NCI-H1694 treated with DMSO at 0.1 percent for 48 hours (cell line): ENCODE measurements around the gene ELOVL5.
"Not testable (repeated sequence)": the region's sequence is repeated elsewhere in the genome, so short reads cannot be mapped to it uniquely, and the experiment has no call there.

Experiments
- DNase-seq: peaks from one replicate; lab custom pipeline; 2025; lab: John Stamatoyannopoulos, UW

The ELOVL5 gene

GRCh38 chr6:53328375-53328774, 20.4 kb downstream of the ELOVL5 start:
- no peak for DNase-seq

GRCh38 chr6:53327017-53327395, 21.7 kb downstream of the ELOVL5 start:
- no peak for DNase-seq

GRCh38 chr6:53326372-53327016, 22.3 kb downstream of the ELOVL5 start:
- no peak for DNase-seq

- DNase-seq: no peak
Measured at GRCh38 chr6:53325785-53326184, 23.0 kb downstream of the ELOVL5 start.

- no peak for DNase-seq
Measured at GRCh38 chr6:53322188-53323029, 26.3 kb downstream of the ELOVL5 start.

GRCh38 chr6:53321701-53322100, 27.0 kb downstream of the ELOVL5 start:
- no peak for DNase-seq

GRCh38 chr6:53320964-53321363, 27.8 kb downstream of the ELOVL5 start:
- DNase-seq: no peak

DNA sequence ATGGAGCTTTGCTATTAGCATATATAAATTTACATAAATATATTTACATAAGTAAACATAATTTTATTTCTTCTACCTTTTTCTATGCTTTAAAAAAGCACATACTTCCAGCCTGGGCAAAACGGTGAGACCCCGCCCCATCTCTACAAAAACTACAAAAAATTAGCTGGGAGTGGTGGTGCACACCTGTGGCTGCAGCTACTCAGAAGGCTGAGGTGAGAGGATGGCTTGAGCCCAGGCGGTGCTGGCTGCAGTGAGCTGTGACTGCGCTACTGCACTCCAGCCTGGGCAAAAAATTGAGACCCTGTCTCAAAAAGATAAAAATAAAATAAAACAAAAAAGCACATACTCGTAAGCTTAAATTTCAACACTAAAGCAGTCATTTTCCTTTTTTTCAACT, 30.3 kb downstream of the ELOVL5 start:
- no peak for DNase-seq

DNA sequence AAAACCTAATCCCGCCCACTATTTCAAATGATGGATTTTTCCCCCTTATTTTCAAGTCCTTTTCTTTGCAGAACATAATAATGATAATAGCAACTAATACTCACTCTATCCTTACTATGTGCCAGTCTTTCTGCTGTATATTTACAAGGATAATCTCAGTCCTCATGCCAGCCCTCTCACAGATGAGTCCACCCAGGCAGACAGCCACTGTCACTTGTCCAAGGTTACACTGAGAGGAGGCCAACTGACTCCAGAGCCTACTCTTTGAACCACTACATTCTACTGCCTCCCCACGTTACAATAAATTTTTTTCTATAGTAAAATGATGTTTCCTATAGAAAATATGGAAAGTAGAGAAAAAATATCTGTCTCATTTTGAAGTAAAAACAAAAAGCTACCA, 30.9 kb downstream of the ELOVL5 start:
- no peak for DNase-seq

DNA sequence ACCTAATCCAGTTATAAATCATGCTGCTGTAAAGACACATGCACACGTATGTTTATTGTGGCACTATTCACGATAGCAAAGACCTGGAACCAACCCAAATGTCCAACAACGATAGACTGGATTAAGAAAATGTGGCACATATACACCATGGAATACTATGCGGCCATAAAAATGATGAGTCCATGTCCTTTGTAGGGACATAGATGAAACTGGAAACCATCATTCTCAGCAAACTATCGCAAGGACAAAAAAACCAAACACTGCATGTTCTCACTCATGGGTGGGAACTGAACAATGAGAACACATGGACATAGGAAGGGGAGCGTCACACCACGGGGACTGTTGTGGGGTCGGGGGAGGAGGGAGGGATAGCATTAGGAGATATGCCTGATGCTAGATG, 31.5 kb downstream of the ELOVL5 start:
- DNase-seq: not testable (repeated sequence)

DNA sequence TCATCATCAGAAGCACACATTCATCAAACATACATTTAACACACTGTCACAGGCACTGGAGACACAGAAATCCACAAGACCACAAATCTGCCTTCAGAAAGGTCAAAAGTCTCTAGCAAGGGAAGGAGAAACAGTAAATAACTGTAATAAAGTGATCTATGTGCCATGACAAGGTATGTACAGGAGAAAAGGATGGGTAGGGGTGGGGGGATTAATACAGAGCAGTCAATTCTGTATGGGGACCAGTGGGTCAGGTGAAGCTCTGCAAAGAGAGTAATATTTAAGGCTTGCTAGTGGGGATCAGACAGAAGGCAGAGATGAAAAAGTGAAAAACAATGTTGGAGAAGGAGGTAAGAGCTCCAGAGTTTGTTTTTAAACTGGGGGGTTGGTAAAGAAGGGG, 32.6 kb downstream of the ELOVL5 start:
- DNase-seq: no peak

GRCh38 chr6:53315086-53315724, 33.5 kb downstream of the ELOVL5 start:
- DNase-seq: no peak

DNA sequence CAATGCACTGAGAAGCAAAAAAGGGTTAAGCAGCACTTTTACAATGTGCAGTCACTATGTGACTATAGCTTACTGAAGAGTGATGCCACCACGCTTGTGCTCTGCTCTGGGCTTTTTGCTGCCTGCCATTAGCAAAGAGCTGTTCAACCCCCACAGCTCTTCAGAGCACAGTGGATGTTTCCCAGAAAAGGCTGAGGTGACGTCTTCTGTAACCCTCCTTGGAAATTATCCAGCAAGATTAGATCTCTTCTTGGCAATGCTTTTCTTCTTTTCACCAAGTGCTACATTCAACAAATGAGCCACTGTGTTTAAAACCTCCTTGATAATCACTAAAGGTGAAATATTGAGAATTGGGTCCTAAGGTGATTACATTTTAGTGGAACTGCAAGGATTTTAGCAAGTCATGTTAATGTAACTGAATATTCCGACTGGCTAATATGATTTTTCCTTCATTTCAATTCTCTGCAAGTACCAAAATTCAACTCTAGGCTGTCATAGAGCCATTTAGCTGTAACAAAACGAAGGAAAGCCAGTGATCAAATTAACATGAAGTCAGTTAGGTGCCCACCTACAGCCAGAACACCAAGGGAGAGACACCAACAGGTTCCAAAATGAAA, 34.9 kb downstream of the ELOVL5 start:
- DNase-seq: no peak

DNA sequence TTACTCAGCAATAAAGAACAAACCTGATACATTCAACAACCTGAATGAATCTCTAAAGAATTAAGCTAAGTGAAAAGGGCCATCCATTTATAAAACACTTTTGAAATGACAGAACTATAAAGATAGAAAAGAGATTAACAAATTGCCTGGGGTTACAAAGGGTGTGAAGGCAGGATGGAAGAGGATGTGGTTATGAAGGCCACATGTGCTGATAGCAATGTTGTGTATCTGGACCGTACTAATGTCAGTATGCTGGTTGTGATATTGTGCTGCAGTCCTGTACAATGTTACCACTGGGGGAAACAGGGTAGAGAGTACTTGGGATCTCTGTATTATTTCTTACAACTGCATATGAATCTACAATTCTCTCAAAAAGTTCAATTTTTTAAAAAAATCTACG, 36.4 kb downstream of the ELOVL5 start:
- no peak for DNase-seq

GRCh38 chr6:53311586-53311935, 37.2 kb downstream of the ELOVL5 start:
- no peak for DNase-seq

DNA sequence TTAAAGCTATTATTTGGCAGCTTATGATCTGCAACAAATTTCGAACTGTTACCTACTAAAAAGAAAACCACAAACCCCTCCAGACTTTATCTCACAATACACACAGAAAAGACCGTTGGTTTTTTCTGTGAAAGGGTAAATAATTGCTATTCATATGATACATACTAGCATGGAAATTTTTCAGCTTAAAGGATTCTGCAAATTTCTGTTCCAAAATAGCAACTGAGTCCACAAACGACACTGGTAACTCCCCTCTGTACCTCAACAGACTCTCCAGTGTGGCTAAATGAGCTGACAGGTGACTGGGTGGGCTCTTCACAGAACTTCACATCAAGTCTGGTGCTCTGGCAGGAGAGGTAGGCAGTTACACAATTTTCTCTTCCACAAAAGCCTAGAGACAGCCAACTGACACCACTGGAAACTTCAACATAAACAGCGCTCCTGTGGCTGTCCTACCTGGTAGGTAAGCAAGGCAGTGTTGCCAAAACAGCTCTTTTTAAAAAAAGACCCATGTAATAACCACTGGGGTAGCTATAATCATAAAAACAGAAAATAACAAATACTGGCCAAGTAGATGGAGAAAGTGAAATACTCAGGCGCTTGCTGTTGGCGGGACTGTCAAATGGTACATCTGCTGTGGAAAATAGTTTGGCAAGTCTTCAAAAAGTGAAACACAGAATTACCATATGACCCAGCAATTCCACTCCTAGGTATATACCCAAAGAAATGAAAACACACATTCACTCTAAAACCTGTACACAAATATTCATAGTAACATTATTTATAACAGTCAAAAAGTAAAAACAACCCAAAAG, 37.8 kb downstream of the ELOVL5 start:
- DNase-seq: no peak

DNA sequence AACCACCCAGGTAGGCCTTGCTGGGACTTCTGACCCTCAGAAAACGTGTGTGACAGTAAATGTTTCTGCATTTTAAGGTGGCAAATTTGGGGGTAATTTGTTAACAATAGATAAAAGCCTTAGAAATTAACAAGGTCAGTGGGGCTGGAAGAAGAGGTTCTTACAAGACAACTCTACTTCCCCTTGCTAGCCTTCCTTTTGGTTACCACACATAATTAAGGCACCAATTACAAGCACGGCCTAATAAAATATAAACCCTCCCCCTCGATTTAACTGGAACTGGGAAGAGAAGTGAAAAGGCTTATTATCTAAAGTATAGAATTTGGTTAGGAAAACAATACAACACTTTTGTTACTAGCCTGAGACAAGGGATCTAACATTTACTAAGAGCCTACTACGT, 38.8 kb downstream of the ELOVL5 start:
- no peak for DNase-seq

DNA sequence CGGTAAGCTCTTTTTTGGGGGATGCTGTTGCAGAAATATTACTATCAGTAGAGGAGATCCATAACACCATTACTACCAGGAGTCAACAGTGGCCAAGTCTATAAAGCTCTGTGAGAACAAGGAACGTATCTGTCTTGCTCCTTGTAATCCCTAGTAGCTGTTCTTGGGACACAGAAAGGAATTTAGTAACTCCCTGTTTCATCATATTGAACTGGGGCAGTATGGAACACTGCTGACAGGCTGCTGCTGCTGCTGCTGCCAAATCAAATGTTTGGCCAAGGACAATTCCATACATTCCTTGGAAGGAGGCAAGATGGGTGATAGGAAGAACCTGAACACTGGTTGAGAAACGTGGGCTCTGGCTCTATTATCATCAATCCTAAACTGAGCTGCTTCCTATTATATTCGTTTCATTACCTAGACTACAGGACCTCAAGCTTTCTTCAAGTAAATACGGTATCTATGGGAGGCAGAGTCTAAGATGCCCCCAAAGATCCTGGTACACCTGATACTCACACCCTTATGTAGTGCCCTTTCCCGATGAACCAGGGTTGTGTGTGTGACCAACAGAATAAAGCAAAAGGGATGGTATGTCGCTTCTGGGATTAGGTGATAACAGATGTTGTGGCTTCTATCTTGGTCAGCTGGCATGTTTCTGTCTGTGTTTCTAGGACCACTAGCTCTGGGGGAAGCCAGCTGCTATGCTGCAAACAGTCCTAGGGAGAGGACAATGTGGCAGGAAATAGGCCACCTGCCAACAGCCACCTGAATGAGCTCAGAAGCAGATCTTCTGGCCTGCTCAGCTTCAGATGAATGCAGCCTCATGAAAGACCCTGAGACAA, 39.5 kb downstream of the ELOVL5 start:
- DNase-seq: no peak

DNA sequence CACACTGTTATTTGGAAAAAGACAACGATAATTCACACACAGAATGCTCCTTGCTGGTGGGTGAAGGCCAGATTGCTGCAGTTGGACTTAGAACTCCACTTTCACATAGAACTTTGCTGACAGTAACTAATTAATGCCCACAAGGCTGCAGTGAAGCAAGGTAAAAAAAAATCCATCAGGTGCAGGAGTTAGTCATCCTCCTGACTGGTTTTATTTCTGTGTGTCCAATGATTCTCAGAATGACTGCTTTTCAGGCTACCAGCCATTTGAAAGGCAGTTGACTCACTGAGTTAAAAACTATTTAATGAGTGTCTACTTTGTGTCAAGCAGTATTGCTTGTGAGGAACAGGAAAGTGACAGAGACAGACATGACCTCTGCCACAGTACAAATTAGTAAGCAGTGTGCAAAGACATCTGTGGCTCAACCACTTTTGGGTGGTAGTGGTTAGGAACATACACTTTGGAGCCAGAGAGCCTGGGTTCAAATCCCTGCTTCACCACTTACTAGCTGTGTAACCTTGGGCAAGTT, 41.9 kb downstream of the ELOVL5 start:
- no peak for DNase-seq

DNA sequence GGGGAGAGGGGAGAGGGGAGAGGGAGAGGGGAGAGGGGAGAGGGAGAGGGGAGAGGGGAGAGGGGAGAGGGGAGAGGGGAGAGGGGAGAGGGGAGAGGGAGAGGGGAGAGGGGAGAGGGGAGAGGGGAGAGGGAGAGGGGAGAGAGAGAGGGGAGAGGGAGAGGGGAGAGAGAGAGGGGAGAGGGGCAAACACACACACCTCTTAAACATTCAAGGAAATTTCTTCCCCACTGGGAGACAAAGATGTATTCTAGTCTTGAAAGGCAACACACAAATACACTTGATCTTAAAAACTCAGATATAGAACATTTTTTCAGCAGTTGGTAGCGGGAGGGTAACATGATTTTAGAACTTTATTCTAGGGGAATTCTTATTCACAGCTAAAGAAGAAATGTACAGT, 42.5 kb downstream of the ELOVL5 start:
- not testable (repeated sequence) for DNase-seq

DNA sequence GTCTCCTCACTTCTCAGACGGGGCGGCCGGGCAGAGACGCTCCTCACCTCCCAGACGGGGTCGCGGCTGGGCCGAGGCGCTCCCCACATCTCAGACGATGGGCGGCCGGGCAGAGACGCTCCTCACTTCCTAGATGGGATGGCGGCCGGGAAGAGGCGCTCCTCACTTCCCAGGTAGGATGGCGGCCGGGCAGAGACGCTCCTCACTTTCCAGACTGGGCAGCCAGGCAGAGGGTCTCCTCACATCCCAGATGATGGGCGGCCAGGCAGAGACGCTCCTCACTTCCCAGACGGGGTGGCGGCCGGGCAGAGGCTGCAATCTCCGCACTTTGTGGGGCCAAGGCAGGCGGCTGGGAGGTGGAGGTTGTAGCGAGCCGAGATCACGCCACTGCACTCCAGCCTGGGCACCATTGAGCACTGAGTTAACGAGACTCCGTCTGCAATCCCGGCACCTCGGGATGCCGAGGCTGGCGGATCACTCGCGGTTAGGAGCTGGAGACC, 43.2 kb downstream of the ELOVL5 start:
- DNase-seq: not testable (repeated sequence)
